H1 (cell line): ENCODE results near the gene SEMA3A. TPM values are rescaled to one million over a fixed set of nuclear protein-coding genes. Genes with fewer than 3 reads are reported as not detected.

ENCODE experiments used
- KDM1A ChIP-seq: fragments of 200-600, 300-600 bp; sonication (generic); IDR thresholded peaks from 2 replicates; pipeline ENCODE4 v1.7.1; 2016; ENCODE audit warnings: mild to moderate bottlenecking, low read length, borderline replicate concordance
- KDM4A ChIP-seq: IDR thresholded peaks from one replicate; pipeline ENCODE4 v1.7.1; 2012; ENCODE audit warnings: low read depth, mild to moderate bottlenecking, moderate library complexity, low read length, inconsistent platforms; ENCODE audit not compliant: severe bottlenecking
- TAF1 ChIP-seq: IDR thresholded peaks from 2 replicates; pipeline ENCODE4 v1.6.1; 2011; ENCODE audit warnings: mild to moderate bottlenecking, low read depth, low read length
- TEAD4 ChIP-seq: IDR thresholded peaks from 2 replicates; pipeline ENCODE4 v1.6.1; 2012; ENCODE audit warnings: low read depth, low read length, inconsistent platforms, mixed read lengths
- polyA plus RNA-seq, 7 experiments: library from polyadenylated mRNA; depleted of rRNA in 3 of 7; stranded (reverse) in 5 of 7; unstranded in 2 of 7; fragments of >200 nt in 5 of 7; fragments of 200-250 nt in 2 of 7; gene quantifications; 1 replicate in 5 of 7; 2 replicates in 1 of 7; 4 replicates in 1 of 7; pipeline versions ENCODE4 v1.2.1 to v1.2.3, GENCODE V29; 2011 to 2013; ENCODE audit warnings: missing spikeins in 2 of 7, mixed read lengths in 2 of 7
- total RNA-seq: library from RNA; stranded (reverse); fragmentation: NEBNext Ultra II Directional; extraction: Animal tissue kit (Norgen Biotek cat#: 25700); gene quantifications from 2 replicates; pipeline ENCODE4 v1.2.1, GENCODE V29; 2021

SEMA3A gene
- total and polyA plus RNA-seq, 2 of the 8 experiments (the other 6 are each of a cell fraction or from before 2014, with no cell fraction given) = 8.1 to 45.9 TPM

- no peak for TF ChIP-seq TEAD4
- no peak for TF ChIP-seq KDM1A
- no peak for TF ChIP-seq TAF1
- no peak for TF ChIP-seq KDM4A
Measured at GRCh38 chr7:84204655-84205054, 10.1 kb upstream of the SEMA3A start (continued).
